Loucy (cell line): ENCODE data around the gene CACNA1A.

Experiments
- CTCF ChIP-seq: fragments of 200-600 bp; sonication (generic); conservative IDR thresholded peaks from 2 replicates; pipeline ENCODE4 v1.5.1; 2014; ENCODE audit warnings: mild to moderate bottlenecking, antibody characterized with exemption, low read length
- EZH2phosphoT487 ChIP-seq: fragments of 200-600 bp; IDR thresholded peaks from 2 replicates; pipeline ENCODE4 v1.6.1; 2018; ENCODE audit warnings: antibody characterized with exemption, mild to moderate bottlenecking, moderate library complexity, borderline replicate concordance

GRCh38 chr19:13401388-13401787 lies 104.9 kb downstream of the CACNA1A start:
- TF ChIP-seq CTCF (no peak), EZH2phosphoT487 (no peak)
